ENCODE results near the gene CTNNBL1.

DNA sequence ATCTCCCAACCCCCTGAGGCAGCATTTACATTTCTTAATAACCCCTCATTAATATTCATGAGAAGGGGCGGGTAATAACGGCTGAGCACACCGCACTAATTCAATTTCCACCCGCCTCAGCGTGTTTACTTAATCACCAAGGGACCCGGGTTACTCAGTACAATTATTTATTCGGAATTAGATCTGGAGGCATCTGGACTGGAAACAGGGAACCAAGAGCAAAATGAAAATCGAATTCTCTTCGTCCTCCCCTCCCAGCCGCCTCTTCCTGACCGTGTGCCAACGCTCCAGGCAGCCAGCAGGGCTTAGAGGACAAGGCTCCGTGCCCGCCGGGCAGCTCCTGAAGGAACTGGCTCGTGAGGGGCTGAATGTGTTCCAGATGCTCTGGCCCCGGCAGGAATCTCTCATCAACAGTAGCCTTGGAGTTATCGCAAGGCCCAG is 23.5 kb upstream of the CTNNBL1 start:
- no peak for TF ChIP-seq POLR2A (IDR thresholded peaks at IDR 0.05)
- TF ChIP-seq, protein P1, sequence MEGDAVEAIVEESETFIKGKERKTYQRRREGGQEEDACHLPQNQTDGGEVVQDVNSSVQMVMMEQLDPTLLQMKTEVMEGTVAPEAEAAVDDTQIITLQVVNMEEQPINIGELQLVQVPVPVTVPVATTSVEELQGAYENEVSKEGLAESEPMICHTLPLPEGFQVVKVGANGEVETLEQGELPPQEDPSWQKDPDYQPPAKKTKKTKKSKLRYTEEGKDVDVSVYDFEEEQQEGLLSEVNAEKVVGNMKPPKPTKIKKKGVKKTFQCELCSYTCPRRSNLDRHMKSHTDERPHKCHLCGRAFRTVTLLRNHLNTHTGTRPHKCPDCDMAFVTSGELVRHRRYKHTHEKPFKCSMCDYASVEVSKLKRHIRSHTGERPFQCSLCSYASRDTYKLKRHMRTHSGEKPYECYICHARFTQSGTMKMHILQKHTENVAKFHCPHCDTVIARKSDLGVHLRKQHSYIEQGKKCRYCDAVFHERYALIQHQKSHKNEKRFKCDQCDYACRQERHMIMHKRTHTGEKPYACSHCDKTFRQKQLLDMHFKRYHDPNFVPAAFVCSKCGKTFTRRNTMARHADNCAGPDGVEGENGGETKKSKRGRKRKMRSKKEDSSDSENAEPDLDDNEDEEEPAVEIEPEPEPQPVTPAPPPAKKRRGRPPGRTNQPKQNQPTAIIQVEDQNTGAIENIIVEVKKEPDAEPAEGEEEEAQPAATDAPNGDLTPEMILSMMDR (IDR thresholded peaks at IDR 0.05), result no peak
